ENCODE results near the gene C1RL.

DNA sequence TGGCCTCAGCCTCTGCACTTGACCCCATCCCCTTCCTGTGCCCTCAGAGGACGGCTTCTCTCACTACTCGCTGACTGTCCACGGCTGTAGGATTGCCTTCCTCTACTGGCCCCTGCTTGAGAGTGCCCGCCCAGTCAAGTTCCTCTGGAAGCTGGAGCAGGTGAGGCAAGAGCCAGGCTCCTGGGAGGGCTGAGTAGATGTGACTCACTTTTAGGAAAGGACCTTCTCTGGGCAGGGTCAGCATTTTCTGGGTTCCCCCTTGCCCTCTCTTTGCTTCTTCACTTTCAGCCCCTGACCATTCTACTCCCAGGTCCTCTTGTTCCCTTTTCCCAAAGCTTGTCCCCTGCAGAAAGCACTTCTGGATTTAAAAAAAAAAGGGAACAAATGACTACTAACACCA lies 28.9 kb upstream of the C1RL start:
- TF ChIP-seq, protein P1, sequence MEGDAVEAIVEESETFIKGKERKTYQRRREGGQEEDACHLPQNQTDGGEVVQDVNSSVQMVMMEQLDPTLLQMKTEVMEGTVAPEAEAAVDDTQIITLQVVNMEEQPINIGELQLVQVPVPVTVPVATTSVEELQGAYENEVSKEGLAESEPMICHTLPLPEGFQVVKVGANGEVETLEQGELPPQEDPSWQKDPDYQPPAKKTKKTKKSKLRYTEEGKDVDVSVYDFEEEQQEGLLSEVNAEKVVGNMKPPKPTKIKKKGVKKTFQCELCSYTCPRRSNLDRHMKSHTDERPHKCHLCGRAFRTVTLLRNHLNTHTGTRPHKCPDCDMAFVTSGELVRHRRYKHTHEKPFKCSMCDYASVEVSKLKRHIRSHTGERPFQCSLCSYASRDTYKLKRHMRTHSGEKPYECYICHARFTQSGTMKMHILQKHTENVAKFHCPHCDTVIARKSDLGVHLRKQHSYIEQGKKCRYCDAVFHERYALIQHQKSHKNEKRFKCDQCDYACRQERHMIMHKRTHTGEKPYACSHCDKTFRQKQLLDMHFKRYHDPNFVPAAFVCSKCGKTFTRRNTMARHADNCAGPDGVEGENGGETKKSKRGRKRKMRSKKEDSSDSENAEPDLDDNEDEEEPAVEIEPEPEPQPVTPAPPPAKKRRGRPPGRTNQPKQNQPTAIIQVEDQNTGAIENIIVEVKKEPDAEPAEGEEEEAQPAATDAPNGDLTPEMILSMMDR (IDR thresholded peaks at IDR 0.05): no peak
- TF ChIP-seq POLR2A (IDR thresholded peaks at IDR 0.05): no peak
- no peak for TF ChIP-seq EP300 (IDR thresholded peaks at IDR 0.05)

Measured in ovary (tissue), 3 donors.